Measurements from ENCODE around the gene RMDN3.

The RMDN3 gene

GRCh38 chr15:40714144-40714543, 40.9 kb downstream of the RMDN3 start:
- H3K9me2 ChIP-seq (replicated peaks; ENCODE audit: low read depth, low read length): no peaks in the 10 kb centered on the region
- H3K4me2 ChIP-seq (ENCODE audit: low read depth, low read length, poor library complexity, severe bottlenecking): no peak overlapping the region
- no peak overlapping the region for H3K4me3 ChIP-seq (ENCODE audit: low read length, poor library complexity, severe bottlenecking)
- peaks cover 60% of the 10 kb centered on the region for H3K36me3 ChIP-seq (ENCODE audit: insufficient read depth, low read length)
- no peaks in the 10 kb centered on the region for H3K4me1 ChIP-seq (ENCODE audit: insufficient read depth, low read length, poor library complexity, severe bottlenecking)
- no peaks in the 10 kb centered on the region for H4K20me1 ChIP-seq (ENCODE audit: insufficient read depth, low read length, poor library complexity, severe bottlenecking)
- no peaks in the 10 kb centered on the region for H3K79me2 ChIP-seq (ENCODE audit: insufficient read depth, low read length)
- H3F3A ChIP-seq (ENCODE audit: low read depth): no peaks in the 10 kb centered on the region
- no peaks in the 10 kb centered on the region for H3K27me3 ChIP-seq (ENCODE audit: insufficient read depth, low read length, poor library complexity, severe bottlenecking)
- no peaks in the 10 kb centered on the region for H3K9me3 ChIP-seq (ENCODE audit: insufficient read depth, low read depth, low read length)
- TF ChIP-seq CTCF (conservative IDR thresholded peaks at IDR 0.05; ENCODE audit: low read length): no peak
- TF ChIP-seq EZH2phosphoT487 (IDR thresholded peaks at IDR 0.05; ENCODE audit: borderline replicate concordance): no peak
- no peak overlapping the region for H3K9ac ChIP-seq (ENCODE audit: low read depth, low read length, poor library complexity, severe bottlenecking)
- H2AFZ ChIP-seq (ENCODE audit: low read length): no peak overlapping the region

DNA sequence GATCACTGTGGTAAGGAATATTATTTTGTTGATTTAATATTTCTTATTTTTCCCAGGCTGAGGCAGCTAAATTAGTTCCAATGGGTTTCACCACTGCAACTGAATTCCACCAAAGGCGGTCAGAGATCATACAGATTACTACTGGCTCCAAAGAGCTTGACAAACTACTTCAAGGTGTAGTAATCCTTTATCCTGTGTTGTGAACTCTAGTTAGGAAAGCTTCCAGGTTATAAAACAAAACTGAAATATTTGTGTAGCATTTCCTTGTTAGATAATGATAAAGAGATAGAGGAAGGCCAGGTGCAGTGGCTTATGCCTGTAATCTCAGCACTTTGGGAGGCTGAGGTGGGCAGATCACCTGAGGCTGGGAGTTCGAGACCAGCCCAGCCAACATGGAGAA, 48.9 kb downstream of the RMDN3 start:
- no peaks in the 10 kb centered on the region for H3F3A ChIP-seq (ENCODE audit: low read depth)
- no peak overlapping the region for H2AFZ ChIP-seq (ENCODE audit: low read length)
- no peaks in the 10 kb centered on the region for H3K9me3 ChIP-seq (ENCODE audit: insufficient read depth, low read depth, low read length)
- no peak overlapping the region for H3K4me2 ChIP-seq (ENCODE audit: low read depth, low read length, poor library complexity, severe bottlenecking)
- no peak overlapping the region for H3K4me3 ChIP-seq (ENCODE audit: low read length, poor library complexity, severe bottlenecking)
- H3K9me2 ChIP-seq (replicated peaks; ENCODE audit: low read depth, low read length): no peaks in the 10 kb centered on the region
- TF ChIP-seq CTCF (conservative IDR thresholded peaks at IDR 0.05; ENCODE audit: low read length): no peak
- no peak for TF ChIP-seq EZH2phosphoT487 (IDR thresholded peaks at IDR 0.05; ENCODE audit: borderline replicate concordance)
- H3K27me3 ChIP-seq (ENCODE audit: insufficient read depth, low read length, poor library complexity, severe bottlenecking): no peaks in the 10 kb centered on the region
- peaks cover 3% of the 10 kb centered on the region; the same call in 1 of the 2 replicates for H3K79me2 ChIP-seq (ENCODE audit: insufficient read depth, low read length)
- no peak overlapping the region for H3K9ac ChIP-seq (ENCODE audit: low read depth, low read length, poor library complexity, severe bottlenecking)
- H3K4me1 ChIP-seq (ENCODE audit: insufficient read depth, low read length, poor library complexity, severe bottlenecking): no peaks in the 10 kb centered on the region
- peaks cover 6% of the 10 kb centered on the region for H4K20me1 ChIP-seq (ENCODE audit: insufficient read depth, low read length, poor library complexity, severe bottlenecking)
- H3K36me3 ChIP-seq (ENCODE audit: insufficient read depth, low read length): peaks cover 65% of the 10 kb centered on the region; the same call in 1 of the 2 replicates

DNA sequence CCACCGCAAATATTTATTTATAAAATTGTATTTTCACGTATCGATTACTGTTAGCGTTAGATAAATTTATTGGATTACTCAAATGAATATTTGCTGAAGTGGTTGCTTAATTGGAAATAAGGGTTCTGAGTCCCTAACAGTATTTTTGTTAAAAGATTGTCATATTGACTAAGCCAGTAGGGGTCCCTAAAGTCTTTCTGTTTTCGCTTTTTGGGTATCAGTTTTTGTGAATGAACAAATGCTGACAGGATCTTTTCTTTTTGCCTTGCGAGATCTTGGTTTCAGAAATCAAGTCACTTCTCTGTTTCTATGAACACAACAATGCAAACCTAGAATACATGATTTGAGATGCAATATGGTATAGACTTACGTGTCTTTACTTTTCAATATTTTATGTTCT, 53.0 kb downstream of the RMDN3 start:
- TF ChIP-seq CTCF (conservative IDR thresholded peaks at IDR 0.05; ENCODE audit: low read length) (peak; percentile 61), EZH2phosphoT487 (IDR thresholded peaks at IDR 0.05; ENCODE audit: borderline replicate concordance) (no peak)
- Histone ChIP-seq H3K9ac (ENCODE audit: low read depth, low read length, poor library complexity, severe bottlenecking) (no peak overlapping the region), H4K20me1 (ENCODE audit: insufficient read depth, low read length, poor library complexity, severe bottlenecking) (peaks cover 15% of the 10 kb centered on the region), H3K4me2 (ENCODE audit: low read depth, low read length, poor library complexity, severe bottlenecking) (no peak overlapping the region), H2AFZ (ENCODE audit: low read length) (no peak overlapping the region), H3K4me1 (ENCODE audit: insufficient read depth, low read length, poor library complexity, severe bottlenecking) (peaks cover 17% of the 10 kb centered on the region), H3F3A (ENCODE audit: low read depth) (no peaks in the 10 kb centered on the region), H3K4me3 (ENCODE audit: low read length, poor library complexity, severe bottlenecking) (no peak overlapping the region), H3K36me3 (ENCODE audit: insufficient read depth, low read length) (peaks cover 60% of the 10 kb centered on the region; the same call in 1 of the 2 replicates), H3K9me3 (ENCODE audit: insufficient read depth, low read depth, low read length) (no peaks in the 10 kb centered on the region), H3K9me2 (replicated peaks; ENCODE audit: low read depth, low read length) (no peaks in the 10 kb centered on the region), H3K27me3 (ENCODE audit: insufficient read depth, low read length, poor library complexity, severe bottlenecking) (no peaks in the 10 kb centered on the region), H3K79me2 (ENCODE audit: insufficient read depth, low read length) (peaks cover 36% of the 10 kb centered on the region)

Measured in Loucy (cell line).